ENCODE data around the gene CIRBP.

DNA sequence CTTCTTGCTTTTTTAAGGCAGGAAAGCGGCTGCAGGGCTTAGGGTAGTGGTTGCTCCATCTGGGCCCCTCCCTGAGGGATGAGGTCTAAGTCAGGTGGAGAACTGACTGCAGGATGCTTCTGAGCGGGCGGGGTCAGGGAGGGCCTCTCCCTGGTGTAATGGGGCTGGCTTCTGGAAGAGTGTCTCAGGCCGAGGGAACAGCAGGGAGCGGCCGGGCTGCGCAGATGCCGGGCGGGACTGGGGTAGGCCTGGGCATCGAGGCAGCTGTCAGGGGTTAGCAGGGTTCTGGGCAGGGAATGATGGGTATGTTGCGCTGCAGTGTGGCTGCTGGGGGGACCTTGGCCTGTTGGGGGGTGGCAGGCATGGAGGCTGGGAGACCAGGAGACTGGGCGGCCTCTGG, 8.9 kb downstream of the CIRBP start:
- TF ChIP-seq YY1 (IDR thresholded peaks at IDR 0.05; ENCODE audit: insufficient read depth, insufficient read length) (no peak), ZNF274 (IDR thresholded peaks at IDR 0.05; ENCODE audit: low read depth, low read length) (no peak), SUZ12 (IDR thresholded peaks at IDR 0.05; ENCODE audit: extremely low read depth, insufficient read depth, insufficient read length) (no peak)
